AG04450 (cell line): Measurements from ENCODE around the gene LCN10. TPM values are rescaled to one million over a fixed set of nuclear protein-coding genes. Genes with fewer than 3 reads are reported as not detected.

Source experiments
- CTCF ChIA-PET: fragments of 300-600, 350-600 bp; formaldehyde crosslinking; extraction: SDS; loops from one replicate; lab custom pipeline; 2022; ENCODE audit warnings: antibody characterized with exemption, inconsistent platforms; lab: Charles Lee
- POLR2A ChIA-PET: fragments of 350-600 bp; formaldehyde crosslinking; extraction: SDS; loops from one replicate; lab custom pipeline; 2021; ENCODE audit warnings: antibody characterized with exemption, inconsistent platforms; lab: Yijun Ruan, JAX
- DNase-seq: peaks from one replicate; pipeline ENCODE4 v3.0.0-alpha.2; 2011; ENCODE audit warnings: low read depth, low spot score
- H3K27ac ChIP-seq: one replicate; pipeline ENCODE4 v1.5.1; 2012; ENCODE audit warnings: low read depth, low read length, control low read depth
- H3K27me3 ChIP-seq: one replicate; pipeline ENCODE4 v1.6.0; 2012; ENCODE audit warnings: low read length; ENCODE audit not compliant: control insufficient read depth, insufficient read depth
- H3K4me3 ChIP-seq: 2 replicates; pipeline ENCODE4 v1.5.1; 2011; ENCODE audit warnings: mild to moderate bottlenecking, low read depth, low read length, control low read depth
- H3K9me3 ChIP-seq: 2 replicates; pipeline ENCODE4 v1.5.1; 2012; ENCODE audit warnings: low read length; ENCODE audit not compliant: control insufficient read depth, insufficient read depth
- CTCF ChIP-seq: IDR thresholded peaks from 2 replicates; pipeline ENCODE4 v1.5.1; 2011; ENCODE audit warnings: low read depth, low read length, control low read depth, inconsistent platforms
- polyA plus RNA-seq: library from polyadenylated mRNA; depleted of rRNA; stranded (reverse); fragments of >200 nt; gene quantifications from 2 replicates; pipeline ENCODE4 v1.2.3, GENCODE V29; 2011

LCN10 gene
- polyA plus RNA-seq, 1 experiment: not detected

- H3K27ac ChIP-seq: no peak overlapping the region
- TF ChIP-seq CTCF: no peak
- ChIA-PET CTCF (no interaction called here), POLR2A (no interaction called here)
- H3K4me3 ChIP-seq: no peak overlapping the region
- peaks cover 10% of the 10 kb centered on the region; the same call in 1 of the 2 replicates for H3K9me3 ChIP-seq
- no peak for DNase-seq
- peaks cover 21% of the 10 kb centered on the region for H3K27me3 ChIP-seq
Measured at GRCh38 chr9:136734837-136735496, 7.8 kb downstream of the LCN10 start.

- ChIA-PET CTCF (no interaction called here), POLR2A (no interaction called here)
- Histone ChIP-seq H3K9me3 (peaks cover 3% of the 10 kb centered on the region; the same call in 1 of the 2 replicates), H3K27me3 (peaks cover 9% of the 10 kb centered on the region), H3K27ac (no peak overlapping the region), H3K4me3 (no peak overlapping the region)
- no peak for DNase-seq
- no peak for TF ChIP-seq CTCF
Measured at GRCh38 chr9:136733611-136734010, 9.1 kb downstream of the LCN10 start.

GRCh38 chr9:136732444-136733178 is 10.1 kb downstream of the LCN10 start:
- Histone ChIP-seq H3K27me3 (peaks cover 3% of the 10 kb centered on the region), H3K4me3 (no peak overlapping the region), H3K9me3 (no peaks in the 10 kb centered on the region; the same call in 1 of the 2 replicates), H3K27ac (no peak overlapping the region)
- TF ChIP-seq CTCF: no peak
- CTCF ChIA-PET: interaction anchor here (0.7 kb wide), 1 partner anchor 17 kb away, joined by 4 read pairs; no protein-coding TSS in a partner anchor
- no peak for DNase-seq
- POLR2A ChIA-PET: no interaction called here

- CTCF ChIA-PET: interaction anchor here (1.1 to 2.3 kb wide), 3 partner anchors 10 to 58 kb away, joined by 3 to 7 read pairs (median 7); no protein-coding TSS in a partner anchor
- TF ChIP-seq CTCF: no peak
- DNase-seq: no peak
- Histone ChIP-seq H3K4me3 (no peak overlapping the region), H3K27me3 (no peaks in the 10 kb centered on the region), H3K27ac (no peak overlapping the region), H3K9me3 (no peaks in the 10 kb centered on the region; the same call in 1 of the 2 replicates)
- POLR2A ChIA-PET: interaction anchor here (2.3 kb wide), 1 partner anchor 10 kb away, joined by 7 read pairs; no protein-coding TSS in a partner anchor
Measured at GRCh38 chr9:136729926-136730325, 12.8 kb downstream of the LCN10 start.
